WTC11 (cell line): ENCODE results near the gene NPAS3. TPM values are rescaled to one million over a fixed set of nuclear protein-coding genes. Genes with fewer than 3 reads are reported as not detected.

Experiments used
- ATAC-seq: fragments of 200-7000 bp; cut with Tn5 transposase; 2 replicates; pipeline ENCODE4 v1.10.0; 2021; ENCODE audit warnings: mild to moderate bottlenecking, moderate library complexity
- CTCF ChIA-PET: fragments of 300-600 bp; sonication (Branson Sonifier 250); formaldehyde crosslinking; loops from one replicate; lab custom pipeline; 2021; ENCODE audit warnings: antibody characterized with exemption; lab: Charles Lee
- POLR2A ChIA-PET: fragments of 350-600 bp; sonication (Branson Sonifier 250); formaldehyde crosslinking; loops from one replicate; lab custom pipeline; 2021; ENCODE audit warnings: antibody characterized with exemption; lab: Charles Lee
- DNase-seq: peaks from one replicate; pipeline ENCODE4 v3.0.0; 2021; ENCODE audit warnings: low spot score
- H3K27ac Mint-ChIP-seq: 2 replicates; pipeline ENCODE4 v1.8.0; 2021; ENCODE audit warnings: mixed read lengths
- H3K27me3 Mint-ChIP-seq: 2 replicates; pipeline ENCODE4 v1.8.0; 2021; ENCODE audit warnings: low read depth, mild to moderate bottlenecking, moderate library complexity, mixed read lengths
- H3K36me3 Mint-ChIP-seq: 2 replicates; pipeline ENCODE4 v1.8.0; 2021; ENCODE audit warnings: mixed read lengths
- H3K4me1 Mint-ChIP-seq: 2 replicates; pipeline ENCODE4 v1.8.0; 2022; ENCODE audit warnings: mixed read lengths
- H3K4me3 Mint-ChIP-seq: 2 replicates; pipeline ENCODE4 v1.8.0; 2021; ENCODE audit warnings: mild to moderate bottlenecking, moderate library complexity, mixed read lengths
- H3K9me3 Mint-ChIP-seq: 2 replicates; pipeline ENCODE4 v1.8.0; 2021; ENCODE audit warnings: mixed read lengths
- CDX4 ChIP-seq: fragments of 250-450 bp; sonication (Bioruptor Pico); IDR thresholded peaks from 2 replicates; pipeline ENCODE4 v1.9.0; 2021; ENCODE audit warnings: moderate library complexity, mild to moderate bottlenecking, inconsistent platforms, borderline replicate concordance
- CREM ChIP-seq: sonication (generic); formaldehyde crosslinking; IDR thresholded peaks from 2 replicates; pipeline ENCODE4 v1.8.1; 2022; ENCODE audit warnings: mild to moderate bottlenecking, missing genetic modification reagents, moderate library complexity
- E2F5 ChIP-seq: sonication (generic); formaldehyde crosslinking; IDR thresholded peaks from 2 replicates; pipeline ENCODE4 v1.8.1; 2022; ENCODE audit warnings: mild to moderate bottlenecking, moderate library complexity, missing genetic modification reagents
- ERG ChIP-seq: fragments of 250-450 bp; sonication (Bioruptor Pico); IDR thresholded peaks from 2 replicates; pipeline ENCODE4 v1.8.0; 2021; ENCODE audit warnings: mild to moderate bottlenecking
- FOXP1 ChIP-seq: sonication (generic); formaldehyde crosslinking; IDR thresholded peaks from 2 replicates; pipeline ENCODE4 v1.8.0; 2022; ENCODE audit warnings: missing genetic modification reagents, mild to moderate bottlenecking, moderate library complexity, borderline replicate concordance
- GTF2I ChIP-seq: fragments of 250-450 bp; sonication (Bioruptor Pico); conservative IDR thresholded peaks from 2 replicates; pipeline ENCODE4 v1.4.0; 2021; ENCODE audit warnings: mild to moderate bottlenecking
- KAT7 ChIP-seq: sonication (generic); formaldehyde crosslinking; IDR thresholded peaks from 2 replicates; pipeline ENCODE4 v1.8.1; 2023; ENCODE audit warnings: missing genetic modification reagents, mild to moderate bottlenecking, borderline replicate concordance
- NFYB ChIP-seq: sonication (generic); formaldehyde crosslinking; conservative IDR thresholded peaks from 2 replicates; pipeline ENCODE4 v1.8.0; 2022; ENCODE audit warnings: low read depth, missing genetic modification reagents
- PRDM15 ChIP-seq: sonication (generic); formaldehyde crosslinking; IDR thresholded peaks from 2 replicates; pipeline ENCODE4 v1.8.0; 2022; ENCODE audit warnings: missing genetic modification reagents
- RELA ChIP-seq: sonication (generic); formaldehyde crosslinking; IDR thresholded peaks from 2 replicates; pipeline ENCODE4 v1.8.1; 2022; ENCODE audit warnings: missing genetic modification reagents, mild to moderate bottlenecking, borderline replicate concordance
- RORB ChIP-seq: fragments of 250-450 bp; sonication (Bioruptor Pico); IDR thresholded peaks from 2 replicates; pipeline ENCODE4 v1.9.0; 2021; ENCODE audit warnings: mild to moderate bottlenecking
- SMAD3 ChIP-seq: sonication (generic); formaldehyde crosslinking; IDR thresholded peaks from 2 replicates; pipeline ENCODE4 v1.8.0; 2022; ENCODE audit warnings: missing genetic modification reagents, mild to moderate bottlenecking, borderline replicate concordance
- SP1 ChIP-seq: sonication (generic); formaldehyde crosslinking; conservative IDR thresholded peaks from 2 replicates; pipeline ENCODE4 v1.8.1; 2022; ENCODE audit warnings: missing genetic modification reagents
- STAT6 ChIP-seq: sonication (generic); formaldehyde crosslinking; conservative IDR thresholded peaks from 2 replicates; pipeline ENCODE4 v1.8.1; 2023; ENCODE audit warnings: mild to moderate bottlenecking, low read depth, missing genetic modification reagents, moderate library complexity
- ZNF219 ChIP-seq: sonication (generic); formaldehyde crosslinking; IDR thresholded peaks from 2 replicates; pipeline ENCODE4 v1.8.0; 2023; ENCODE audit warnings: missing genetic modification reagents, mild to moderate bottlenecking, borderline replicate concordance
- ZNF232 ChIP-seq: sonication (generic); formaldehyde crosslinking; IDR thresholded peaks from 2 replicates; pipeline ENCODE4 v1.8.0; 2022; ENCODE audit warnings: mild to moderate bottlenecking, missing genetic modification reagents
- ZNF425 ChIP-seq: fragments of 250-450 bp; sonication (Bioruptor Pico); conservative IDR thresholded peaks from 2 replicates; pipeline ENCODE4 v1.9.0; 2021; ENCODE audit warnings: mild to moderate bottlenecking
- ZNF512 ChIP-seq: sonication (generic); formaldehyde crosslinking; IDR thresholded peaks from 2 replicates; pipeline ENCODE4 v1.8.1; 2022; ENCODE audit warnings: missing genetic modification reagents, borderline replicate concordance
- total RNA-seq: library from RNA; stranded (reverse); gene quantifications from 3 replicates; pipeline ENCODE4 v1.2.3, GENCODE V29; 2021

NPAS3 gene
- total RNA-seq, 1 experiment from 2014 or later, result 3.2 TPM

- TF ChIP-seq KAT7 (CRISPR knock-in tag) (no peak), ZNF512 (CRISPR knock-in tag) (no peak), GTF2I (no peak)
These were observed 505.5 kb downstream of the NPAS3 start (continued) for GRCh38 chr14:33444136-33444535.

GRCh38 chr14:33449268-33449667, 510.6 kb downstream of the NPAS3 start:
- H3K36me3 Mint-ChIP-seq, result no peaks in the 10 kb centered on the region
- H3K4me1 Mint-ChIP-seq, result peaks cover 18% of the 10 kb centered on the region
- H3K4me3 Mint-ChIP-seq, result no peak overlapping the region
- no peak for DNase-seq
- ATAC-seq, result no peak
- H3K27me3 Mint-ChIP-seq, result no peaks in the 10 kb centered on the region
- H3K9me3 Mint-ChIP-seq, result 0 out of 2 replicates have a peak, but pooled peaks cover 6% of the 10 kb centered on the region
- TF ChIP-seq FOXP1 (CRISPR knock-in tag) (no peak), ERG (no peak), NFYB (CRISPR knock-in tag) (no peak), PRDM15 (CRISPR knock-in tag) (no peak), STAT6 (no peak), RORB (CRISPR knock-in tag) (no peak), E2F5 (CRISPR knock-in tag) (no peak), ZNF425 (CRISPR knock-in tag) (no peak), ZNF232 (CRISPR knock-in tag) (no peak), RELA (no peak), SP1 (CRISPR knock-in tag) (no peak), CDX4 (CRISPR knock-in tag) (no peak), CREM (CRISPR knock-in tag) (no peak), SMAD3 (CRISPR knock-in tag) (no peak), ZNF219 (CRISPR knock-in tag) (no peak)
- no peak overlapping the region for H3K27ac Mint-ChIP-seq
- ChIA-PET CTCF (no interaction called here), POLR2A (no interaction called here)
